ENCODE measurements around the gene HDAC9.

DNA sequence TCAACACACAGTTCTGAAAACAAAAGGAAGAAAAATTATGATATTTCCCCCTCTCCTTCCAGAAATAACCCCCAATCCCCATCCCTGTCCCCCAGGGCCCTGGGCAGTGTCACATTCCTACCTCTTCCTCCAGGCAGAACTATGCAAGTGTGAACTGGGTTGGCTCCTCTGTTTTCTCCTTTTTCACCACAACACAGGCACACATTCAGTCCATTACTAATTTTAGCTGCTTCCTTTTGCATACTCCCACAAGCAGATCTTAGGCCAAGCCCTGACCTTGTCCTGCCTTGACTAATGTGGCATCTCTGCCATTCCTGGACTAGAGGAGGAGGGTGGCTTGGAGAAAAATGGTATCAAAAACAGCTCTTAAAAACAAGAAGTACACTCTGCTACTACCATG lies 208.1 kb downstream of the HDAC9 start:
- TF ChIP-seq, protein P1, sequence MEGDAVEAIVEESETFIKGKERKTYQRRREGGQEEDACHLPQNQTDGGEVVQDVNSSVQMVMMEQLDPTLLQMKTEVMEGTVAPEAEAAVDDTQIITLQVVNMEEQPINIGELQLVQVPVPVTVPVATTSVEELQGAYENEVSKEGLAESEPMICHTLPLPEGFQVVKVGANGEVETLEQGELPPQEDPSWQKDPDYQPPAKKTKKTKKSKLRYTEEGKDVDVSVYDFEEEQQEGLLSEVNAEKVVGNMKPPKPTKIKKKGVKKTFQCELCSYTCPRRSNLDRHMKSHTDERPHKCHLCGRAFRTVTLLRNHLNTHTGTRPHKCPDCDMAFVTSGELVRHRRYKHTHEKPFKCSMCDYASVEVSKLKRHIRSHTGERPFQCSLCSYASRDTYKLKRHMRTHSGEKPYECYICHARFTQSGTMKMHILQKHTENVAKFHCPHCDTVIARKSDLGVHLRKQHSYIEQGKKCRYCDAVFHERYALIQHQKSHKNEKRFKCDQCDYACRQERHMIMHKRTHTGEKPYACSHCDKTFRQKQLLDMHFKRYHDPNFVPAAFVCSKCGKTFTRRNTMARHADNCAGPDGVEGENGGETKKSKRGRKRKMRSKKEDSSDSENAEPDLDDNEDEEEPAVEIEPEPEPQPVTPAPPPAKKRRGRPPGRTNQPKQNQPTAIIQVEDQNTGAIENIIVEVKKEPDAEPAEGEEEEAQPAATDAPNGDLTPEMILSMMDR (IDR thresholded peaks at IDR 0.05), result no peak
- no peak for TF ChIP-seq POLR2A (IDR thresholded peaks at IDR 0.05)

Data from adrenal gland (tissue), 5 donors.